IMR-90 (cell line): ENCODE measurements around the gene CLK2. TPM values are rescaled to one million over a fixed set of nuclear protein-coding genes. Genes with fewer than 3 reads are reported as not detected.

Experiments
- ATAC-seq: fragments of 200-7000 bp; cut with Tn5 transposase; 2 replicates; pipeline ENCODE4 v1.9.1; 2020; ENCODE audit warnings: low read depth, mild to moderate bottlenecking, moderate library complexity
- BruUV-seq: library from RNA; stranded (reverse); fragments of 400-500 nt; replicated peaks from 2 replicates; lab custom pipeline; 2021; lab: Mats Ljungman, UMichigan
- CTCF ChIA-PET: fragments of 300-600 bp; formaldehyde crosslinking; extraction: SDS; loops from one replicate; lab custom pipeline; 2021; ENCODE audit warnings: antibody characterized with exemption; lab: Yijun Ruan, JAX
- POLR2A ChIA-PET: fragments of 300-600 bp; sonication (Branson Sonifier 250); formaldehyde crosslinking; loops from one replicate; lab custom pipeline; 2022; ENCODE audit warnings: antibody characterized with exemption; ENCODE audit not compliant: unreplicated experiment; lab: Charles Lee
- DNase-seq: peaks from one replicate; pipeline ENCODE4 v3.0.0; 2013
- H2AFZ ChIP-seq: replicated peaks from 2 replicates; pipeline ENCODE3; 2013; ENCODE audit warnings: low read length, mild to moderate bottlenecking; ENCODE audit not compliant: poor library complexity
- H2AK5ac ChIP-seq: 2 replicates; pipeline ENCODE4 v1.6.1; 2013; ENCODE audit warnings: low read depth, low read length, inconsistent platforms
- H2AK9ac ChIP-seq: replicated peaks from 2 replicates; pipeline ENCODE3; 2013; ENCODE audit warnings: mild to moderate bottlenecking, low read depth, low read length, moderate library complexity; ENCODE audit not compliant: poor library complexity
- H2BK120ac ChIP-seq: 2 replicates; pipeline ENCODE4 v1.6.1; 2013; ENCODE audit warnings: low read depth, low read length, inconsistent platforms
- H2BK15ac ChIP-seq: 3 replicates; pipeline ENCODE4 v1.6.1; 2013; ENCODE audit warnings: low read depth, low read length, inconsistent platforms
- H2BK20ac ChIP-seq: 2 replicates; pipeline ENCODE4 v1.6.1; 2013; ENCODE audit warnings: low read depth, mild to moderate bottlenecking, inconsistent platforms, low read length, moderate library complexity
- H2BK5ac ChIP-seq: 2 replicates; pipeline ENCODE4 v1.6.1; 2013; ENCODE audit warnings: mild to moderate bottlenecking, low read depth, low read length, inconsistent platforms; ENCODE audit not compliant: poor library complexity, severe bottlenecking
- H3K14ac ChIP-seq: replicated peaks from 2 replicates; pipeline ENCODE4 v1.6.1; 2013; ENCODE audit warnings: low read depth, low read length, inconsistent platforms
- H3K18ac ChIP-seq: 2 replicates; pipeline ENCODE4 v1.6.1; 2013; ENCODE audit warnings: low read depth, low read length, control low read depth
- H3K23ac ChIP-seq: 2 replicates; pipeline ENCODE4 v1.6.1; 2013; ENCODE audit warnings: low read depth, low read length, inconsistent platforms
- H3K27ac ChIP-seq: 2 replicates; pipeline ENCODE4 v1.5.1; 2013; ENCODE audit warnings: mild to moderate bottlenecking, control low read depth, low read length; ENCODE audit not compliant: insufficient read depth
- H3K27me3 ChIP-seq: 2 replicates; pipeline ENCODE4 v1.6.1; 2013; ENCODE audit warnings: low read length; ENCODE audit not compliant: control insufficient read depth, insufficient read depth
- H3K36me3 ChIP-seq: 2 replicates; pipeline ENCODE4 v1.6.1; 2013; ENCODE audit warnings: low read length, mixed read lengths; ENCODE audit not compliant: control insufficient read depth, insufficient read depth
- H3K4ac ChIP-seq: 2 replicates; pipeline ENCODE4 v1.6.1; 2013; ENCODE audit warnings: low read depth, low read length, inconsistent platforms
- H3K4me1 ChIP-seq: 2 replicates; pipeline ENCODE4 v1.6.1; 2013; ENCODE audit warnings: low read length, mixed read lengths; ENCODE audit not compliant: control insufficient read depth, insufficient read depth
- H3K4me2 ChIP-seq: 2 replicates; pipeline ENCODE4 v1.6.1; 2013; ENCODE audit warnings: low read depth, mild to moderate bottlenecking, control low read depth, low read length, moderate library complexity
- H3K4me3 ChIP-seq: 2 replicates; pipeline ENCODE4 v1.5.1; 2013; ENCODE audit warnings: low read depth, mild to moderate bottlenecking, control low read depth, low read length, moderate library complexity; ENCODE audit not compliant: insufficient read depth
- H3K56ac ChIP-seq: 2 replicates; pipeline ENCODE4 v1.6.1; 2013; ENCODE audit warnings: low read length, inconsistent platforms; ENCODE audit not compliant: insufficient read depth; ENCODE audit errors: extremely low read depth
- H3K79me1 ChIP-seq, 2 experiments: 2 replicates each; pipeline ENCODE4 v1.6.1; 2013; ENCODE audit warnings: low read length in 2 of 2, inconsistent platforms in 1 of 2, low read depth in 1 of 2
- H3K9ac ChIP-seq: 2 replicates; pipeline ENCODE4 v1.6.1; 2013; ENCODE audit warnings: low read depth, low read length, control low read depth
- H3K9me1 ChIP-seq: 2 replicates; pipeline ENCODE4 v1.6.1; 2013; ENCODE audit warnings: low read length, inconsistent platforms; ENCODE audit not compliant: insufficient read depth
- H3K9me3 ChIP-seq: 2 replicates; pipeline ENCODE4 v1.6.1; 2013; ENCODE audit warnings: low read length; ENCODE audit not compliant: control insufficient read depth, insufficient read depth
- H4K20me1 ChIP-seq: 2 replicates; pipeline ENCODE4 v1.6.1; 2013; ENCODE audit warnings: low read length, inconsistent platforms; ENCODE audit not compliant: insufficient read depth
- H4K5ac ChIP-seq: 2 replicates; pipeline ENCODE4 v1.6.1; 2013; ENCODE audit warnings: mild to moderate bottlenecking, low read depth, low read length, control low read depth
- H4K8ac ChIP-seq, 2 experiments: 2 replicates each; pipeline ENCODE4 v1.6.1; 2013; ENCODE audit warnings: low read depth in 2 of 2, low read length in 2 of 2, control low read depth in 1 of 2, inconsistent platforms in 1 of 2
- H4K91ac ChIP-seq: 2 replicates; pipeline ENCODE4 v1.6.1; 2013; ENCODE audit warnings: low read depth, low read length, inconsistent platforms; ENCODE audit not compliant: insufficient read depth
- MXI1 ChIP-seq: IDR thresholded peaks from 2 replicates; pipeline ENCODE4 v1.6.1; 2012; ENCODE audit warnings: low read depth, mild to moderate bottlenecking, low read length, moderate library complexity, borderline replicate concordance
- USF2 ChIP-seq: fragments of 150-350 bp; IDR thresholded peaks from 2 replicates; pipeline ENCODE4 v1.6.1; 2017; ENCODE audit warnings: mild to moderate bottlenecking, antibody characterized with exemption, low read length, low read depth
- WGBS, 2 experiments: methylation state at CpG; one replicate each; pipeline versions ENCODE4 v1.1.5 to v1.1.7; 2013; ENCODE audit warnings: missing lambda C conversion rate in 2 of 2; ENCODE audit not compliant: insufficient read length in 1 of 2; ENCODE audit errors: extremely low coverage in 2 of 2; 5-methylcytosine and 5-hydroxymethylcytosine counted together
- dilution Hi-C: fragments of 300-500 bp; cut with HindIII; formaldehyde crosslinking; loops from one replicate; pipeline ENCODE4 v1.14.3; 2018; ENCODE audit warnings: low sequenced_read_pairs; ENCODE audit not compliant: unreplicated experiment
- in situ Hi-C: fragments of 300-500 bp; cut with MboI; formaldehyde crosslinking; loops from 3 replicates; pipeline ENCODE4 v1.14.3; 2019; ENCODE audit warnings: low sequenced_read_pairs, inconsistent platforms, mixed read lengths
- intact Hi-C: fragments of 100-400 bp; cut with micrococcal nuclease; formaldehyde crosslinking; loops from 2 replicates; pipeline ENCODE4 v1.10.0; 2022
- polyA plus RNA-seq, 3 experiments: library from polyadenylated mRNA; depleted of rRNA; stranded (reverse); fragments of >200 nt; gene quantifications; 2 replicates each; pipeline ENCODE4 v1.2.3, GENCODE V29; 2012; ENCODE audit warnings: low replicate concordance in 1 of 3
- total RNA-seq: library from RNA; depleted of rRNA; stranded (reverse); fragments of >200 nt; gene quantifications from 2 replicates; pipeline ENCODE4 v1.2.3, GENCODE V29; 2012
- TF ChIP-seq, protein P1 (sequence below): conservative IDR thresholded peaks from 2 replicates; pipeline ENCODE4 v1.5.1; 2012; ENCODE audit warnings: mild to moderate bottlenecking, low read depth, low read length, improper control_type of control experiment

CLK2 gene
- total and polyA plus RNA-seq, 2 of the 4 experiments (the other 2 are of a cell fraction) = 19.7 to 61.2 TPM

GRCh38 chr1:155219592-155220031 lies 53.7 kb downstream of the CLK2 start:
- peak overlapping the region; percentile 31 for H3K4ac ChIP-seq
- no peak overlapping the region for H4K91ac ChIP-seq
- DNase-seq = no peak
- no peak overlapping the region for H3K56ac ChIP-seq
- TF ChIP-seq, protein P1, sequence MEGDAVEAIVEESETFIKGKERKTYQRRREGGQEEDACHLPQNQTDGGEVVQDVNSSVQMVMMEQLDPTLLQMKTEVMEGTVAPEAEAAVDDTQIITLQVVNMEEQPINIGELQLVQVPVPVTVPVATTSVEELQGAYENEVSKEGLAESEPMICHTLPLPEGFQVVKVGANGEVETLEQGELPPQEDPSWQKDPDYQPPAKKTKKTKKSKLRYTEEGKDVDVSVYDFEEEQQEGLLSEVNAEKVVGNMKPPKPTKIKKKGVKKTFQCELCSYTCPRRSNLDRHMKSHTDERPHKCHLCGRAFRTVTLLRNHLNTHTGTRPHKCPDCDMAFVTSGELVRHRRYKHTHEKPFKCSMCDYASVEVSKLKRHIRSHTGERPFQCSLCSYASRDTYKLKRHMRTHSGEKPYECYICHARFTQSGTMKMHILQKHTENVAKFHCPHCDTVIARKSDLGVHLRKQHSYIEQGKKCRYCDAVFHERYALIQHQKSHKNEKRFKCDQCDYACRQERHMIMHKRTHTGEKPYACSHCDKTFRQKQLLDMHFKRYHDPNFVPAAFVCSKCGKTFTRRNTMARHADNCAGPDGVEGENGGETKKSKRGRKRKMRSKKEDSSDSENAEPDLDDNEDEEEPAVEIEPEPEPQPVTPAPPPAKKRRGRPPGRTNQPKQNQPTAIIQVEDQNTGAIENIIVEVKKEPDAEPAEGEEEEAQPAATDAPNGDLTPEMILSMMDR = no peak
- TF ChIP-seq MXI1 (no peak), USF2 (peak; percentile 90)
- no peaks in the 10 kb centered on the region for H4K20me1 ChIP-seq
- peak overlapping the region; percentile 99 for H4K5ac ChIP-seq
- intact Hi-C loops (no loop called here), dilution Hi-C loops (no loop called here), in situ Hi-C loops (no loop called here)
- no TSS peak for BruUV-seq
- H3K79me1 ChIP-seq = peaks cover 9 to 26% of the 10 kb centered on the region in 2 experiments
- peak overlapping the region; percentile 20 for H2BK5ac ChIP-seq
- peaks cover 8% of the 10 kb centered on the region for H3K9me1 ChIP-seq
- peaks cover 11% of the 10 kb centered on the region for H3K4me1 ChIP-seq
- peak overlapping the region; percentile 21; the same call in 1 of the 3 replicates for H2BK15ac ChIP-seq
- H3K14ac ChIP-seq = no peak overlapping the region
- ATAC-seq = no peak
- no peak overlapping the region for H3K4me3 ChIP-seq
- H3K36me3 ChIP-seq = peaks cover 7% of the 10 kb centered on the region
- peak overlapping the region; percentile 20 for H2AK9ac ChIP-seq
- POLR2A ChIA-PET = no interaction called here
- CTCF ChIA-PET = no interaction called here
- H3K27me3 ChIP-seq = no peaks in the 10 kb centered on the region
- H2BK20ac ChIP-seq = no peak overlapping the region
- H2AFZ ChIP-seq = peak overlapping the region; percentile 78
- WGBS, 2 experiments = no CpG with 5 or more reads among the region's 1 CpG
- H3K4me2 ChIP-seq = 0 out of 2 replicates have a peak overlapping the region, but pooled peaks have one; percentile 5
- peak overlapping the region; percentile 61 to 95 for H4K8ac ChIP-seq
- H3K18ac ChIP-seq = no peak overlapping the region
- no peak overlapping the region for H3K9ac ChIP-seq
- no peaks in the 10 kb centered on the region for H3K9me3 ChIP-seq
- peak overlapping the region; percentile 62 for H2AK5ac ChIP-seq
- no peak overlapping the region for H3K23ac ChIP-seq
- peak overlapping the region; percentile 48 for H3K27ac ChIP-seq
- H2BK120ac ChIP-seq = no peak overlapping the region
